NCI-H2107 treated with DMSO at 0.1 percent for 48 hours (cell line): ENCODE data around the gene MAP3K7.

ENCODE experiments used
- DNase-seq: peaks from one replicate; lab custom pipeline; 2025; ENCODE audit not compliant: unreplicated experiment; lab: John Stamatoyannopoulos, UW

MAP3K7 gene

DNA sequence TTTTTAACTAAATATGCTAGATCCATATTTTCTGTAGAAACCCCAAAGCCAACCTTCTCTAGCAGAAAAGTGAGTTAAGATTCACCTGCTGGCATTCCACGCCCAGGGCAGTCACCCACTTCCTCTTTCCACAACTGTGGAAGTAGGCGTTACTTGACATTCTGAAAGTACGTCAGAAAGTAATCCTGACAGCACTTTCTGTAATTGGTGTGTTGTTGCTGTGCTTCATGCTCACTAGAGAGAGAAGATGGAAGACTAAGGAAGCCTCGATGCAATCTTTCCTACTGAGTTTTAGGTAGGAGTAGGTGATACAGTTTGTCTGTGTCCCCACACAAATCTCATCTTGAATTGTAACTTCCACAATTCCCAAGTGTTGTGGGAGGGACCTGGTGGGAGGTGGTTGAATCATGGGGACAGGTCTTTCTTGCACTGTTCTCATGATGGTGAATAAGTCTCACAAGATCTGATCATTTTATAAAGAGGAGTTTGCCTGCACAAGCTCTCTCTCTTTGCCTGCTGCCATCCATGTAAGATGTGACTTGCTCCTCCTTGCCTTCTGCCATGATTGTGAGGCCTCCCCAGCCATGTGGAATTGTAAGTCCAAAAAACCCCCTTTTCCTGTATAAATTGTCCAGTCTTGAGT lies 101.1 kb downstream of the MAP3K7 start:
- DNase-seq, result no peak

DNA sequence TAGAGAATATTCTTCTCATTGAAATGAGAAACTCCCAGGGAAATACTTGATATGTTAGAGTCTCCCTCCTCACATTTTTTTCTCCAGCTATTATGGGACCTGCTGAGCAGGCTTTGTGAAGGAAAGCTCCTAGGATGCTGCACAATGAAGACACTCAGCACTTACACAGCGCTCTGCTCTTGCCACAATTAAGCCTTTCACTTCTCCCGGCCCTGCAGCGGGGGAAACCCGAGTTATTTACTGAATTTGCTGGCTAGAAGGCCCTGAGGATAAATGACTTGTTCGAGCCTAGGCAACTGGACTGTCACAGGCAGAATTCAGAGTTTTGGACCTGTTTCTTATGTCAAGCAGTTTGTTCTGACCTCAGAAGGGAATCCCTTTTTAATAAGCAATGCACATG lies 102.0 kb downstream of the MAP3K7 start:
- DNase-seq, result no peak

DNA sequence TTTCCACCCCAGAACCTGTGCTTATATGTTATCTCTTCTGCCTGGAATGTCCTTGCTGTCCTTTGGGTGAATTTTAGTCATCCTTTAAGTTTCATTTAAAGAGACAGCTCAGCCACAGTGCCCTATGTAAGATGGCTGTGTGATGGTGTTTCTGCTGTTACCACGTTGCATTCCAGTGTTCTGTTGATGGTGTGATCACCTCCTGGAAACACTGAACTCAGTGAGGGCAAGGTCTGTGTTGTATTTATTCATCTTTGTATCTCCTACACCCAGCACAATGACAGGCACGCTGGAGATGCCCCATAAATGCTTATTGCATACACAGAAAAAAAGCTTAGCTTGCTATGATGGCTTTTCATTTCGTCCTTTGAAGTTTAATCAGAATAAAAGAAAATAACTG lies 102.5 kb downstream of the MAP3K7 start:
- DNase-seq, result no peak

DNA sequence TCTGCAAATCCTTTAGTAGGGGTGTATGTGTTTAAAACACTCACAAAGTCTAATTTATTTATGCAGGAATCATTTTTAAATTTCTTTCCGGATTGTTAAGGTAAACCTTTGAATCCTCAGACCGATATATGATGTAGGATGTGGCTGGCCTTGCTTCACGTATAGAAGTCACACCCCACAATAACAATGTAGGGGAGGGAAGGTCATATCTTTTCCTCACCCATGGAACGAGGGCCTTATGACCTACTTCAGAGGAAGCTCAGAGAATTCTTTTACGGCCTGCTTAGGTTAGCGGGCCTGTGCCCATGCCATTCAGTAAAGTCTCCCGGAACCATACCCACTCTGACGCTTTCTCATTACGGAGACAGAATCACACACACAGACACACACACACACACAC lies 102.9 kb downstream of the MAP3K7 start:
- no peak for DNase-seq

DNA sequence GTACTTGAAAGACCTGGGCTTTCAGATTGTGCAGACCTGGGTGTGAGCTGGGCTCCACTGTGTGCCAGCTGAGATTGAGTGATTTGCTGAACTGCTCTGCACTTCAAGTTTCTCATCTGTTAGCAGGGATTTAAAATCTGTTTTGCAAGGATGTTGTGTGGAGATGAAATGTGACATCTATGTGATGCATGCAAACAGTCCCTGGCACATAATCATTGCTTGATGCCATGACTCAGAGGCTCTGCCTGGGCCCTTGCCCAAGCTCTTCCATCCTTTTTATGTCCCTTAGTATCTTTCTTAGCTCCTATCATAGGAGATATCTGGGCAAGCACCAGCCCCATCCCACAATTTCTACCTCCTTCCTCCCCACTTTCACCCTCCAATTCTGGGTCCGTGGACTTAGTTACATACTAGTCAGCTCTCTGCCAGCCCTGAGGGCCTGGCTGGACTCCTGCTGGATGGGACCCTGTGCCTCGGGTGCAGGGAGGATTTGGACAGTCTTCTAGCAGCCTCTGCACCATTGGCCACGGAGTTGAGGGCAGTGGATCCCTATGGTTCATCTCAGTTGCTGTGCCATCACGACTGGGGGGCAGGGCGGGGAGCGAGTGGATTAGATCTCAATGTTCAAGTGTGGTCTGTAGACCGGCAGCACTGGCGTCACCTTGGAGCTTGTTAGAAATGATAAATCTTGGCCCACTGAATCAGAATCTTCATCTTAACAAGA lies 103.6 kb downstream of the MAP3K7 start:
- no peak for DNase-seq

DNA sequence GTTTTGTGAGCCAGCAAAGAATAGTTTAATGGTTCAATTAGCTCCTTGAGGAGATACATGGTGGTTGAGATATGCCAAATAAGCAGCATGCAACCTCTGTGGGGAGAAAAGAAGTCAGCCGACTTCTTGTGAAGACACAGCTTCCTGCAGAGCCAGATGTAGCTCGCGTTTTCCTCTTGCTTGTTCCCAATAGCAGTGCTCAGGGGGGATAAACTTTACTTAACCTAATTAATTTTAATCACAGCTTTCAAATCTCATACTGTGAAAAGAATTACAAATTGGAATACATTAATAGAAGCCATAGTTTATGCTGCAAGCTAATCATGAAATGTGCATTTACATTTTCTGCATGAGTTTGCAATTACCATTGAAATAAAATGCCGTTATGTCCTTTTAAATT lies 106.2 kb downstream of the MAP3K7 start:
- no peak for DNase-seq

DNA sequence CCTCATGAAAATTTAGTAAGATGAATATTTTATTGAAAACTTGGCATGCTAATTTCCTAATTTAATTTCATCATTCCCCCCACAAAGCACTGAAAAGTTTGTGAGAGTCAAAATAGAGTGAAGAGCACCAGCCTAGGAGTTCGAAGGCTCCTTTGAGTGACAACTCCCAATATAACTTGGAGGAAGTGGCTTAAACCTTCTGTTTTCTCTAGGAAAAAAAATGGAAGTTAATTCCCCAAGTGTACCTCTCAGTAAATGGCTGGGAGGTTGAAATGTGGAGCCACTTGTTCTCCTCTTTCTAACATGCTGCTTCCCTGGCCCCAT lies 107.3 kb downstream of the MAP3K7 start:
- no peak for DNase-seq

DNA sequence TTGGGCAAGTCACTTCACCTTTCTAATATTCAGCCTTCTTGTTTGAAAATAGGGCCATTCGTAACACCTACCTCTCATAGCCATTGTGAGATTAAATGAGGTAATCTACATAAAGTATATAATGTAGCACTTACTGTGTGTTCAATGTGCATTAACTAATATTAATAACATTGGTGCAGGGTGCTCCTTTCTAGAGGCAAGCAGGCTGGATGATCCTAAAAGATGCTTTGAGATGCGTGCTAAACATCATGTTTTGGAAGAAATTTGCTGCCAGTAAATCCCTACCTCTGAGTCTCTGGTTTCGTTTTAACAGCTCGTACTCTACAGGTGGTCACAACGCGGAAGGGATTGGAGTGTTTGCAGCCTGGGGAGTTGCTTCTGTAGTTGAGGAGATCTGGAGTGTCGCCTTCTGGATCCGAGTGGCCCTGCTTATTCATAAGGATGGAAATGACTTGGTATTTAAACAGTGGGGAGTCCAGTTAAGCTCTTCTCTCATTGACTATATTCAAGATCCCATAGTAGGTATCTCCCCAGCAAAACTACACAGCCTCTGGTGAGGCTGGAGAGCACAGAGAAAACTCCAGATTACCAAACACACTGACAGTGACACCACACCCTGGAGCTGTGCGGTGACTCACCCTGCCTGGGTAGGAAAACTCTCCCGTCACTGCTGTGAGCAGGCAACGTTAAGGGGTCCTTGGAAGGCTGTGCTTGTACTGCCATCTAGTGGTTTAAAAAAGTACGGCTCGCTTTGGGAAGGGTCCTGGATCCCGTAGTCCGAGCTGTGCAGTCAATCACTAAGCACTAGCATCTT lies 107.9 kb downstream of the MAP3K7 start:
- DNase-seq, result peak; percentile 90

DNA sequence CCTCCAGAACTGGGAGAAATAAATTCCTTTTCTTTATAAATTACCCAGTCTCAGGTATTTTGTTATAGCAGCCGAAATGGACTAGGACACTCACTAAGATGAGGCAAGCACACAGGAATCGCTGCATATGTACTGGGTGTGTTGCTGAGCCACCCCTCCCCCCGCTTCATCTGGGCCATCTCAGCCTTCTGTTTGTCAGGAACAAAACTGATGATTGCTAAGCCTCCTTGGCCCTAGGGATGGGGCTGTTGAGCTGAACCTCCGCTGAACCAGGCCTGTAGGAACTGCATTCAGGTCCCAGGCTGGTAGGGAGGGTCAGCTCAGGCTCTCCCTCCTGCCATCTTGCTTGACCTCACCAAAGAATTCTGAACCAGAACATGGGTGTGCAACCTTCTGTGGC lies 108.6 kb downstream of the MAP3K7 start:
- no peak for DNase-seq

DNA sequence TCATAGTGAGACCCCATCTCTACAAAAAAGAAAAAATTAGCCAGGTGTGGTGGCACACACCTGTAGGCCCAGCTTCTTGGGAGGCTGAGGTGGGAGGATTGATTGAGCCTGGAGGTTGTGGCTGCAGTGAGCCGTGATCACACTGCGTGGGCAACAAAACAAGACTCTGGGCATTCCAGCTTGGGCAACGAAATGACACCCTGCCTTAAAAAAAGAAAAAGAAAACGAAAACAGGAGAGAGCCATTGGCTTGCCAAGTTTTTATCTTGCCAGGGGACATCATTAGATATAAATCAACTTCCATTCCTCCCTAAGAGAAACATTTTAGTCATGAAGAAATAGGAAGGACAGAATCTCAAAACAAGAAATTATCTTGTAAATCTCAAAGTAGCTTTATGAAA lies 109.5 kb downstream of the MAP3K7 start:
- no peak for DNase-seq

DNA sequence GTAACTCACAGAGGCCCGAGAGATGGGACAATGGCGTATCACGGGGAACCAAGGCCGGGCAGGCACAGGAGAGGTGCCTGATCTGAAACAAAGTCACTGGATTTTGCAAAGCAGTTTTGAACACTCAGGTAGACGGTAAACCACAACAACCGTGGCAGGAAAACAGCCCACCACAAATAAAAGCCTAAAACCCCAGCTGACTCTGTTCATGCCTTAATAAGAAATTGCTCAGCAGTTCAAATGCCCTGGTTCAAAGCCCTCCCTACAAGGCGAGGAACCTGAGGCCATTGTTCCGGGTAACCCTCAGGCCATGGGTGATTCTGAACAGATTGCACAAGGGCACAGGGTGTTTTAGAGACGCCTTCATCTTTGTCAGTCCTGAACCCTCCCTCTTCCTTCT lies 114.2 kb downstream of the MAP3K7 start:
- DNase-seq, result no peak

DNA sequence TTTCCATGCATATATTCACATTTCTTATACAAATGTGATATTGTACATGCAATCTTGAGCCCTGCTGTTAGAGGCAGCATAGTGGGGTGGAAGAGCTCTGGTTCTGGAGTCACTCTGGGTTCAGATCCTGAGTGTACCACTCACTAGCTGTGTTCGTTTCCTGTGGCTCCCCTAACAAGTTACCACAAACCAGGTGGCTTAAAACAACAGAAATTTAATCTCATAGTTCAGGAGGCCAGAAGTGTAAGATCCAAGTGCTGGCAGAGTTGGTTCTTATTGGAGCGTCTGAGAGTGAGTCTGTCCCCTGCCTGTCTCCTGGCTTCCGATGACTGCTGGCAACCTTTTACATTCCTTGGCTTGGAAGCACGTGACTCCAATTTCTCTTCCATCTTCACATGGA lies 115.6 kb downstream of the MAP3K7 start:
- no peak for DNase-seq

DNA sequence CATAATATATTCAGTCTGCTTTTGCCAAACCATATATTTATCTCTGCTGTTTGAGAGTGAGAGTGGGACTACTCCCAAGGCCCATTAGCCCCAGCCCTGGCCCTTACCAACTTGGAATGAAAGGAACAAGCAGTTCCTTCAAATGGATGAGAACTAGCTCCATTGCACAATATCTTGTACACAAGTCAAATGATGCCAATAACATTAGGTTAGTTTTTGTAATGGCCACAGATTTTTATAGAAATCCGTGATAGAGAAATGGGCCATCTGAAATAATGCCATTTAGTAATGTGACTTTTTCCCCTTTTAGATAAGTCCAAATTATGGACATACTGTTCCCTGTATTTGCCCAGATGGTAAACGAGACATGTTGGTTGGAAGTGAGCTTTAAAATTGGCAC lies 117.0 kb downstream of the MAP3K7 start:
- no peak for DNase-seq

DNA sequence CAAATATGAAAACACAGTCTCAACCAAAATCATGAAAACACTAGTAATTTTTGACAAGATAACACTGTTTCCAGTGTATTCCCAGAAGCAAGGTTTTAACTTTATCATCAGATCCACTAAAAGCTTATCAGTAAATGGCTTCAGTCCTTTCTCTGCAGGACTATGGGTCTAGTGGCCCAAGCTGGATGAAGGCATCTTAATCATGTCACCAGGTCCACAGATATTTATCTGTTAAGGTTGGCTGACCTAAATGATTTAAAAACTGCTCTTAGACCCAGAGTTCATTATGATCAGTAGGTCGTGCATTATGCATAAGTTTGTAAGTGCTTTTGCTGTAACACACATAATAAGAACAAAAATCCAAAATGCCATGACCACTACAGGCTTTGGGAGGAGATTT lies 118.0 kb downstream of the MAP3K7 start:
- DNase-seq, result no peak

DNA sequence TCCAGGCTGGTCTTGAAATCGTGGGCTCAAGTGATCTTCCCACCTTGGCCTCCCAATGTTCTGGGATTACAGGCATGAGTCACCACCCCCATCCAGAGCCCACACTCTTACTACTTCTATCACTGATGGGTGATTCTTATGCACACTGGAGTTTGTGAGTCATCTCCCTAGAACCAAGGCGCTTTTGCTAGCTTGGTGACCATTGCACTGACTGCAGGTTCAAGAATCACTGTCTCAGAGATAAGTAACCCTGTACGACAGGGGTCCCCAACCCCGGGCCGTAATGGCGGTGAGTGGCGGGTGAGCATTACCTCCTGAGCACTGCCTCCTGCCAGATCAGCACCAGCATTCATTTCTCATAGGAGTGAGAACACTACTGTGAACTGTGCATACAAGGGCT lies 118.8 kb downstream of the MAP3K7 start:
- DNase-seq, result no peak

DNA sequence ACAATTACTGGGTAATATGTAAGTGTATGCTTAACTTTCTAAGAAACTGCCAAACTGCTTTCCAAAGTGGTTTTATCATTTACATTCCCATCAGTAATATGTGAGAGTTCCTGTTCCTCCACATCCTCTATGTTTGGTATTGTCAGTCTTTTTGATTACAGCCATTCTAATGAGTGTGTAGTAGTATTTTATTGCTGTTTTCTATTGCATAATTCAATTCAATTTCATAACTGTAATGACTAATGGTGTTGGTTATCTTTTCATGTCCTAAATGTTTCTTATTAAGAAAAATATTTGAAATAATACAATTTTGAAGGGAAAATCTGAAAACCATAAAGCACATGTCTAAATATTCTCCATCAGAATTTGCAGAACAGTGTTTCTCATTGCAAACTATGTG lies 119.3 kb downstream of the MAP3K7 start:
- no peak for DNase-seq

DNA sequence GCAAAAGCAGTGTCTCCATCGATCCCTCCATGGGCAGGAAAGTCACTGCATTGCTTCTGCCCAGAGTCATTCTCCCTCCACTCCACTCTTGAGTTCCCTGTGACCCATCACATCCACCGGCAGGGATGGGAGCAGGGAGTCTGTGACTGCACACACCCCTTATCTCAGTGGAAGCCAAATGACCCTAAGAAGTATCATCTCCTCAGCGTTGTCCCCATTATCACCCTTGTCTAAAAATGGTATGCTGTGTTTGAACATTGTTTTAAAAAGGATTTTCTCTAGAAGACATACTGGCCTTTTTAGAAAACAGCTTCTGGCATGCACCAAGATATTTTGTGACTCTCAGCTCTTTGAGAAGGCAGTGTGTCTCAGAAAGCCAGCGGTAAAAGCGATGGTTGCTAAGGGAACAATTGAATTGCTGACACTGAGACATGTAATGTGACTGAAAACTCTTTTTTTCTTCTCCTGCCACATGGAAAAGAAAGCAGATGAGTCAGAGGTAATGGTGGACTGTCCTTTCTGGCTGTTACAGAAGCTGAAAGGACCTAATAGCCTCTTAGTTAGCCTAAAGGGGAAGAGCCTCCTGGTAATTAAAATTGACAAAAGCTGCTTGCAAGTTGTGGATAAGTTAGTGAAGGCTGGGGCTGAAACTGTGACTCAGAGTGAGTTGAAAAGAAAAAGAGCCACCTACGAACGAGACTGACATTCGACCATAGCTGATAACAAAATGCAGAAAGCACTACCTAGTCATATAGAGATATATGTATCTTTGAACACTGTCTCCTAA lies 120.5 kb downstream of the MAP3K7 start:
- DNase-seq, result no peak

DNA sequence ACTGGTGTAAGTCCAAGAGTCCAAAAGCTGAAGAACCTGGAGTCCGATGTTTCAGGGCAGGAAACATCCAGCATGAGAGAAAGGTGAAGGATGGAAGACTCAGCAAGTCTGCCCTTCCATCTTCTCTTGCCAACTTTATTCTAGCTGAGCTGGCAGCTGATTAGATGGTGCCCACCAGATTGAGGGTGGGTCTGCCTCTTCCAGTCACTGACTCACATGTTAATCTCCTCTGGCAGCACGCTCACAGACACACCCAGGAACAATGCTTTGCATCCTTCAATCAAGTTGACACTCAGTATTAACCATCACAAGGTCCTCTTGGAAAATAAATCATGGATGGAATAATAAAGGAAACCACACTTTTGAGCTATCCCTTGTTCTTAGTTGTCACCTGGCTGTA lies 121.2 kb downstream of the MAP3K7 start:
- DNase-seq, result no peak

DNA sequence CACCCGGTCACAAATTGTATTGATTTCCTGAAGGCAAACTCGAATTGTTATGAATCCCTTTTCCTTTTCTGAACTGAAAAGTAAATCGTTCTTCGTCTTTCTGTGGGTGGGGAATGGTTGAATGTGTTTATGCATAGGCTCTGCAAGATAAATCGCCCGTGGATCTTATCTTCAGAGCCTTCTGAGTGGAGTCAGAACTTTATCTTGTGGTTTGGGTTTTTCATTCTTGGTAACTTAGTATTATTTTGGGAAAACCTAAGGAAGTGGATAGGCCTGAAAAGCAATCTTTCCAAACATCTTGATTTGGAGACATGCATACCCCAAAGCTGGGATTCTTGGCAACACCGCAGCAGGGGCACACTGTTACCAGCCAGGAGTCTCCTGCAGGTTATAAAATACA lies 122.4 kb downstream of the MAP3K7 start:
- DNase-seq, result no peak

DNA sequence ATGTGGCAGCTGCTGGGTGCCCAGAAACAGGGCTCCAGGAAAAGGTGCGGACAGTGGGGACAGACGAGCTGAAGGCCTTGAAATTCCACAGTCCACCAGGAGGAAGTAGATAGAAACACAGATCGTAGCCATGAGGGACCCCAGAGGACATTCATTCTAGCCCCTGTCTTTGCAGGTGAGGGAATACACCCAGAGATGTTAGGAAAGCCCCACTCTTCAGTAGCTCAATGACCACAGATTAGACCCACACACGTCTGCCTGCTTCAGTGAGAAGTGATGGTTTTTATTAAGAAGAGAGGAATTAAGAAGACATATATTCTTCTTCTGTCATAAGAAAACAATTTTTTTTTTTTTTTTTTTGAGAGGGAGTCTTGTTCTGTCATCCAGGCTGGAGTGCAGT lies 123.0 kb downstream of the MAP3K7 start:
- no peak for DNase-seq
